ENCODE results near the gene SETD2. TPM values are rescaled to one million over a fixed set of nuclear protein-coding genes. Genes with fewer than 3 reads are reported as not detected.

Gene SETD2
- total RNA-seq, 1 experiment from 2014 or later = 28.8 TPM

DNA sequence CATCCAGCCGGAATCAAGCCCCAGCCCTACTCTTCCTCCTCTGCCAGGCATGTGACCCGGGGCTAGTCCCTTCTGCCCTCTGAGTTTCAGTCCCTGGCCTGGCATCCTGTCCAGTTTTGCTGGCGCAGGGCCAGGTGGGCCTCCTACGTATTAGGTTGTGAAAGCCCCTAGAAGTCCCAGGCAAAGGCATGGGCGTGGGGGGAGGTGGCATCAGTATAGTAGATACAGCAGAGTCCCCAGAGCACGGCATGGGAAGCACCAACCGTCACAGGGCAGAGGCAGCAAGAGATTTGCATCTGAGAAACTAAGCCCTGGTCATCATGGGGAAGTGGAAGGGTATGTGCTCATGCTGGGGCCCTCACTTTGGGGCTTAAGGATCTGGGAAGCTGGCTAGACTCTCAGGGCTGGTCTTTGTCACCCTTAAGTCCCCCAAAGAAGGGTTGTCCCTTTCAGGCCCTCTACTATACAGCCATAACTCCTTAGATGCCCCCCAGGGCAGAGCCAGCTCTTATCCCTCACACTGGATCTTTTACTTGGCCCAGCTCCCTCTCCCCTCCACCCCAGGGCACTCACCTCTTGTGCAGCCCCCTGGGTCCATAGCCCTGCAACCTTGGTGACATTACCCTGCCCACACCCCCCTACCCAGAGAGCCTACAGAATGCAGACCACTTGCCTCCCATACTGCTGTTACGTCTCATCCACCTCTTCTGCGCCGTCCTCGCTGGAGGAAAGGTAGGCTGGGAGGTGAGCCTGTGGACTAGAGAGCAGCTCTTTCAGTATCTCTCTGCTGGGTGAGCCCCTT is 173.1 kb downstream of the SETD2 start:
- Histone ChIP-seq H3K4me1 (ENCODE audit: insufficient read depth, low read length, poor library complexity, severe bottlenecking) (no peaks in the 10 kb centered on the region), H3K36me3 (ENCODE audit: insufficient read depth, low read length, poor library complexity, severe bottlenecking) (no peaks in the 10 kb centered on the region), H3K27ac (ENCODE audit: low read depth, low read length, poor library complexity, severe bottlenecking) (no peak overlapping the region), H3K9me3 (ENCODE audit: low read depth, low read length, poor library complexity, severe bottlenecking) (no peaks in the 10 kb centered on the region), H3K4me3 (ENCODE audit: low read depth, low read length, poor library complexity, severe bottlenecking) (no peak overlapping the region), H3K27me3 (replicated peaks; ENCODE audit: insufficient read depth, low read depth, low read length, poor library complexity) (no peaks in the 10 kb centered on the region)
- intact Hi-C loops (cut with micrococcal nuclease; ENCODE audit: unreplicated experiment) = loop anchor here (10.0 kb wide), 1 partner anchor 66 kb away; no protein-coding TSS in a partner anchor
- CTCF ChIA-PET = no interaction called here
- POLR2A ChIA-PET (ENCODE audit: low non-redundant PET) = no interaction called here
- TF ChIP-seq, protein P1, sequence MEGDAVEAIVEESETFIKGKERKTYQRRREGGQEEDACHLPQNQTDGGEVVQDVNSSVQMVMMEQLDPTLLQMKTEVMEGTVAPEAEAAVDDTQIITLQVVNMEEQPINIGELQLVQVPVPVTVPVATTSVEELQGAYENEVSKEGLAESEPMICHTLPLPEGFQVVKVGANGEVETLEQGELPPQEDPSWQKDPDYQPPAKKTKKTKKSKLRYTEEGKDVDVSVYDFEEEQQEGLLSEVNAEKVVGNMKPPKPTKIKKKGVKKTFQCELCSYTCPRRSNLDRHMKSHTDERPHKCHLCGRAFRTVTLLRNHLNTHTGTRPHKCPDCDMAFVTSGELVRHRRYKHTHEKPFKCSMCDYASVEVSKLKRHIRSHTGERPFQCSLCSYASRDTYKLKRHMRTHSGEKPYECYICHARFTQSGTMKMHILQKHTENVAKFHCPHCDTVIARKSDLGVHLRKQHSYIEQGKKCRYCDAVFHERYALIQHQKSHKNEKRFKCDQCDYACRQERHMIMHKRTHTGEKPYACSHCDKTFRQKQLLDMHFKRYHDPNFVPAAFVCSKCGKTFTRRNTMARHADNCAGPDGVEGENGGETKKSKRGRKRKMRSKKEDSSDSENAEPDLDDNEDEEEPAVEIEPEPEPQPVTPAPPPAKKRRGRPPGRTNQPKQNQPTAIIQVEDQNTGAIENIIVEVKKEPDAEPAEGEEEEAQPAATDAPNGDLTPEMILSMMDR (conservative IDR thresholded peaks at IDR 0.05; ENCODE audit: low read depth, low read length) = no peak
- no peak for TF ChIP-seq EZH2 (IDR thresholded peaks at IDR 0.05; ENCODE audit: borderline replicate concordance, low read depth, low read length, poor library complexity, severe bottlenecking)
- DNase-seq (ENCODE audit: low spot score) = no peak
- no TSS peak for BruUV-seq (replicated peaks)

GRCh38 chr3:46989146-46989810 is 174.6 kb downstream of the SETD2 start:
- H3K9me3 ChIP-seq (ENCODE audit: low read depth, low read length, poor library complexity, severe bottlenecking) = no peaks in the 10 kb centered on the region
- H3K36me3 ChIP-seq (ENCODE audit: insufficient read depth, low read length, poor library complexity, severe bottlenecking) = no peaks in the 10 kb centered on the region
- no peaks in the 10 kb centered on the region for H3K27me3 ChIP-seq (replicated peaks; ENCODE audit: insufficient read depth, low read depth, low read length, poor library complexity)
- H3K4me1 ChIP-seq (ENCODE audit: insufficient read depth, low read length, poor library complexity, severe bottlenecking) = no peaks in the 10 kb centered on the region
- no peak overlapping the region for H3K4me3 ChIP-seq (ENCODE audit: low read depth, low read length, poor library complexity, severe bottlenecking)
- DNase-seq (ENCODE audit: low spot score) = no peak
- no peak for TF ChIP-seq EZH2 (IDR thresholded peaks at IDR 0.05; ENCODE audit: borderline replicate concordance, low read depth, low read length, poor library complexity, severe bottlenecking)
- TF ChIP-seq, protein P1 (conservative IDR thresholded peaks at IDR 0.05; ENCODE audit: low read depth, low read length) = no peak
- intact Hi-C loops (cut with micrococcal nuclease; ENCODE audit: unreplicated experiment) = no loop called here
- ChIA-PET POLR2A (ENCODE audit: low non-redundant PET) (no interaction called here), CTCF (no interaction called here)
- H3K27ac ChIP-seq (ENCODE audit: low read depth, low read length, poor library complexity, severe bottlenecking) = no peak overlapping the region
- BruUV-seq (replicated peaks) = no TSS peak

DNA sequence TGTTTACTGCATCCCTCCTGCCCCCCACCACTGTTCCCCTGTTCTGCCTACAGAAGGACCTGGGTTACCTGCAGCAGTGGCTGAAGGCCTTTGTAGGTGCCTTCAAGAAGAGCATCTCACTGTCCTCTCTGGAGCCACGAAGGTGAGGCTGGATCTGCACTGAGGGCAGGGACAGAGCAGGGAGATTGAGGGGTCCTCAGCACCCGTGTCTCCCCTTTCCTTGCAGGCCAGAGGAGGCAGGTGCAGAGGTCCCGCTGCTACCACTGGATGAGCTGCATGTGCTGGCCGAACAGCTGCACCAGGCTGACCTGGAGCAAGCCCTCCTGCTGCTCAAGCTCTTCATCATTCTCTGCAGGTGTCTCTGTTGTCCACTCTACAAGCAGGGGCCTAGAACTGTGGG is 175.3 kb downstream of the SETD2 start:
- intact Hi-C loops (cut with micrococcal nuclease; ENCODE audit: unreplicated experiment) = no loop called here
- Histone ChIP-seq H3K4me1 (ENCODE audit: insufficient read depth, low read length, poor library complexity, severe bottlenecking) (no peaks in the 10 kb centered on the region), H3K9me3 (ENCODE audit: low read depth, low read length, poor library complexity, severe bottlenecking) (no peaks in the 10 kb centered on the region), H3K27ac (ENCODE audit: low read depth, low read length, poor library complexity, severe bottlenecking) (no peak overlapping the region), H3K36me3 (ENCODE audit: insufficient read depth, low read length, poor library complexity, severe bottlenecking) (no peaks in the 10 kb centered on the region), H3K27me3 (replicated peaks; ENCODE audit: insufficient read depth, low read depth, low read length, poor library complexity) (no peaks in the 10 kb centered on the region), H3K4me3 (ENCODE audit: low read depth, low read length, poor library complexity, severe bottlenecking) (no peak overlapping the region)
- ChIA-PET CTCF (no interaction called here), POLR2A (ENCODE audit: low non-redundant PET) (no interaction called here)
- BruUV-seq (replicated peaks) = no TSS peak
- no peak for TF ChIP-seq EZH2 (IDR thresholded peaks at IDR 0.05; ENCODE audit: borderline replicate concordance, low read depth, low read length, poor library complexity, severe bottlenecking)
- TF ChIP-seq, protein P1 (conservative IDR thresholded peaks at IDR 0.05; ENCODE audit: low read depth, low read length) = no peak
- no peak for DNase-seq (ENCODE audit: low spot score)

Data from A673 (cell line).